HG03575 (cell line): Measurements from ENCODE around the gene TNS3.

ENCODE experiments used
- ATAC-seq: cut with Tn5 transposase; IDR thresholded peaks from one replicate; pipeline ENCODE4 v1.9.1; 2021; ENCODE audit not compliant: unreplicated experiment, insufficient number of reproducible peaks, low FRiP score; ENCODE audit errors: extremely low read depth

Gene TNS3

GRCh38 chr7:47571331-47572093 lies 10.4 kb downstream of the TNS3 start:
- ATAC-seq = no peak

GRCh38 chr7:47570649-47571050 lies 11.3 kb downstream of the TNS3 start:
- ATAC-seq = no peak

- ATAC-seq = no peak
These were observed 13.4 kb downstream of the TNS3 start for GRCh38 chr7:47568547-47568946.

- ATAC-seq = no peak
These were observed 13.9 kb downstream of the TNS3 start for GRCh38 chr7:47568056-47568455.

- ATAC-seq = no peak
These were observed 16.2 kb downstream of the TNS3 start for GRCh38 chr7:47565640-47566250.

GRCh38 chr7:47563521-47563920 lies 18.4 kb downstream of the TNS3 start:
- no peak for ATAC-seq

GRCh38 chr7:47561715-47562446 lies 20.0 kb downstream of the TNS3 start:
- no peak for ATAC-seq

- no peak for ATAC-seq
These were observed 22.3 kb downstream of the TNS3 start for GRCh38 chr7:47559306-47560220.

GRCh38 chr7:47557694-47558670 lies 23.9 kb downstream of the TNS3 start:
- ATAC-seq = no peak

GRCh38 chr7:47557317-47557693 lies 24.6 kb downstream of the TNS3 start:
- ATAC-seq = no peak

- ATAC-seq = no peak
These were observed 25.3 kb downstream of the TNS3 start for GRCh38 chr7:47556511-47557180.

GRCh38 chr7:47553309-47553708 lies 28.6 kb downstream of the TNS3 start:
- no peak for ATAC-seq

- ATAC-seq = peak; percentile 98
These were observed 29.3 kb downstream of the TNS3 start for GRCh38 chr7:47552621-47553020.

- no peak for ATAC-seq
These were observed 30.1 kb downstream of the TNS3 start for GRCh38 chr7:47551668-47552440.

GRCh38 chr7:47550788-47551470 lies 31.0 kb downstream of the TNS3 start:
- ATAC-seq = no peak

GRCh38 chr7:47549916-47550315 lies 32.0 kb downstream of the TNS3 start:
- ATAC-seq = no peak
